ENCODE results near the gene CPNE6.

CPNE6 gene

DNA sequence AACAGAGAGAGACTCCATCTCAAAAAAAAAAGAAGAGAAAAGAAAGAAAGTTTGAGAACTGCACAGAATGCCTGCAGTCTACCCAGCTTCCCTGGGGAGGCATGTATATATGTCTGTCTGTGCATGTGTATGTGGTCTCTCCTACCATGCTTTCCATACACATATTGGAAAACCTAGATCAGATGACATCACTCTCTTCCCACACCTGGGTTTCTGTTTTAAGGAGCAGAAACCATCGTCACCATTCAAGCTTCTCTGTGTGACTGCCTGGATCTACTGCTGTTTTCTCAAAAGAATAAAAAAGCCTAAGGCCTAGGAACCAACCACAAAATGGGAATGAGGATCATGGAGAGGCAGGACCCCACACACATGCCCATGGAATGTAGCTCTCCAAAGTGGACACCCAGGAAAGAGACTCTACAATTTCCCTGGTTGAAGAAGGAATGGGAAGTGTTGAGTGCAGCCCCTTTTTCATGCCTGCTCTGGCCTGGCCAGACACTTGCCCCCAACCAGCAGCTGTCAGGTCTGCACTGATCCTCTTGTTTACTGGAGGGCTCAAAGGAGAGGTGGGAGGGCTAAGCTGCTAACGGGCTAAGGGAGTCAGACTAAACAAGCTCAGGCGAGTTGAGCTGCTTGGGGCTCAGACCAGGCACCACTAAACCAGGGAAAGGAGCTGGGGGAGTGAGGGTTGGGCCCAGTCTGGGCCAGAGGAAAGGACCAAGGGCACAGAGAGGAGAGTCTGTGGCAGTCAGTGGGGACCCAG, 15.0 kb downstream of the CPNE6 start:
- DNase-seq (ENCODE audit: low read depth, low spot score) = no peak

GRCh38 chr14:24087004-24087403, 15.6 kb downstream of the CPNE6 start:
- no peak for DNase-seq (ENCODE audit: low read depth, low spot score)

GRCh38 chr14:24088095-24088494, 16.7 kb downstream of the CPNE6 start:
- no peak for DNase-seq (ENCODE audit: low read depth, low spot score)

- DNase-seq (ENCODE audit: low read depth, low spot score) = no peak
Observed at GRCh38 chr14:24089890-24090289, 18.5 kb downstream of the CPNE6 start.

DNA sequence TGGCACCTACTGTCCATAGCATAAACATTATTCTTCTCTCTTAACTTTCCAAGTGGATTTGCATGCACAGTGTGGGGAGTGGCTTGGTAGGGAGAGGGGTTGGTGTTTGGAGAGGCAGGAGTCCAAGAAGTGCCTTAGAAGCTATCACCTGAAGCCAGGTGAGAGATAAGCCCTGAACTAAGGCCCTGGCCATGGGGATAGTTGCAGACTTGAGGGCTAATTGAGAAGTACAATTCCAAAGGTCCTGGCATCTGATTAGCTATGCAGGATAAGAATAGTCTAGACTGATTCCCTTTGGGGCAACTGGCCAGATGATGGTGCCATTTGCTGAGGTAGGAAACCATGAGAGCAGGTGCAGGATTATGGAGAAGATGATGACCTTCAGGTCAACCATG, 20.7 kb downstream of the CPNE6 start:
- no peak for DNase-seq (ENCODE audit: low read depth, low spot score)

DNA sequence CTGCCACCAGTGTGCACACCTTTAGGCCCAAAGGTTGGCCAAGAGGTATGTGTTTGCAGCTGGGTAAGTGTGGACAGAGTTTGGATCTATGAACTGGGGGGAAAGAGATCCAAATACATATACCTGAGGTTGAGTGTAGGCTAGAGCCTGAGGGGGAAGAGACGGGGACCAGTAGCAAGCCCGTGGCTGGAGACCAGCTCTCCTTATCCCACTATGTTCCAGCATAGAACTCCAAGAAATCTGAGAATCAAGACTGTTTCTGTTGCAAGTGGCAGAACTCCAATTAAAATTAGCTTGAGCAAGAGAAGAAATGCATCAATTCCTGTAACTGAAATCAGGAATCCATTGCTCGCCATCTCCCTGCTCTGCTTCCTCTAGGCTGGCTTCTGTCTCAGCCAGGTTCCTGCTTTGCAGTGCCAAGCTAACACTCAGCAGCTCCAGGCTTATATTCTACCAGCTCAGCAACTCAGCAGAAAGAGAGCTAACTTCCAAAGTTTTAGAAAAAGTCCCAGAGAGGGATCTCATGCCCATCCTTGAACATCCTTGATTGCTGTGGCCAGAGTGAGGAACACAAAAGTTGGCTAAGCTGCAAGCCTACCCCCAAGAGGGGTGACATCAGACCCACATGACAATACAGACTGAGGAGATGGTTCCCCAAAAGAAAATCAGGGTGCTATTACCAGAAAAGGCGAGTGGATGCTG, 21.3 kb downstream of the CPNE6 start:
- DNase-seq (ENCODE audit: low read depth, low spot score) = no peak

DNA sequence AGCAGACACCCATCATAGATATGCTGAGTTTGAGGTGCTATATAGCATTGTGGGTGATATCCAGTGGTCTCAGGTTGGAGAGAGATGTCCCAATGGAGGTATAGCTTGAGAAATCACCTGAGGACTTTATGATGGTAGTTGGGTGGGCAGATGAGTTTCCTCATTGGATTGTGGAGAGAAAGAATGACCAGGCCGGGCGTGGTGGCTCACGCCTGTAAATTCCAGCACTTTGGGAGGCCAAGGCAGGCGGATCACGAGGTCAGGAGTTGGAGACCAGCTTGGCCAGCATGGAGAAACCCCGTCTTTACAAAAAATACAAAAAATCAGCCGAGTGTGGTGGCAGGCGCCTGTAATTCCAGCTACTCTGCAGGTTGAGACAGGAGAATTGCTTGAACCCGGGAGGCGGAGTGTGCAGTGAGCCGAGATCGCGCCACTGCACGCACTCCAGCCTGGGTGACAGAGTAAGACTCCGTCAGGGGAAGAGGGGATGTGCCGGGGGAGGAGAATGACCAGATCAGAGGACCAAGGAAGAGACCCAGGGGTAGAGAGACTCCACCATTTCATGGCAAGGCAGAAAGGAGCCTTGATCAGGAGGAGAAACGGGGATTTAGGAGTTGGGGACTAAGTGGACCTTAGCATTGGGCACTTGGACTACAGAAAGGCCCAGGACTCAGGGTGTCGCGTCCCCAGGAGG, 22.0 kb downstream of the CPNE6 start:
- no peak for DNase-seq (ENCODE audit: low read depth, low spot score)

DNA sequence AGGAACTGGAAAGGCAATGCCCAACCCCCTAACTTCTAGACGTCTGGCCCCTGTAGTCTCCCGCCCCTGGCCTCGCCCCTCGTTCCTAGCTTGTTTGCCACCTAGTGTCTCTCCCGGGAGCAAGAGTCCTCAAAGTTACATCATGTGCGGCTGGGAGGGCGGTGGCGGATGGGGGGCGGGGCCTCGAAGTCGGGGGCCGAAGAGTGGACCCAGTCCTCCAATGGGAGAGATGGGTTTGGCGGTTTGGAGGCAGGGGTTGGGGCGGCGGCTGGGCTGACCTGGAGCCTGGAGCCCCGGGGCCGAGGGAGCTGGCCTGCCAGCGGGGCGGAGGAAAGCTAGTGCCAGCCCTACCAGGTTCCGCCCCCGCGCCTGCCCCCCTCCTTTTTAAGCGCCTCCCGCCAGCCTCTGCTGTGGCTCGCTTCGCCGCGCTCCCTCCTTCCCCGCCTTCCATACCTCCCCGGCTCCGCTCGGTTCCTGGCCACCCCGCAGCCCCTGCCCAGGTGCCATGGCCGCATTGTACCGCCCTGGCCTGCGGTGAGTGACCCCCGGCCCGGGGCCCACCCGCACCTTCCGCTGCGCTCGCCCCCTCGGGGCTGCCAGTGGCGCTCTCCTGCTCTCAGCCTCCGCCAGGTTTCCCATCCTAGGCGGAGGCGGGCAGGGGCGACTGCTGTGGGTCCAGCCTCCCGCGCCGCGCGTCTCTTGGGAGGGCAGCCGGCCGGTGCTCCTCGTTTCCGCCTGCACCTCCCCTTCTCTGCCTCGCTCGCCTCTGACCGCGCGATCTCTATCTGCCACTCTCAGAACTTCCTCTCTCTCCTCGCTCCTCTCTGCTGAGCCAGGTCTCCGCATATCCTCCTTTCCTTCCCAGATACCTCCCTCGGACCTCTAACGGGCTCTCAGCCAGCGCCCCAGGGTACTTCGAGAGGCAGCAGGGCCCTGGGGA, 22.8 kb downstream of the CPNE6 start, which contains the start of gene PCK2:
PCK2 (plus strand) TSS at position 411 of the 940 bp plus-strand sequence; CDS start at position 506, 95 bp downstream.
- DNase-seq (ENCODE audit: low read depth, low spot score) = peak; percentile 94

GRCh38 chr14:24094841-24095270, 23.5 kb downstream of the CPNE6 start:
- peak; percentile 61 for DNase-seq (ENCODE audit: low read depth, low spot score)

DNA sequence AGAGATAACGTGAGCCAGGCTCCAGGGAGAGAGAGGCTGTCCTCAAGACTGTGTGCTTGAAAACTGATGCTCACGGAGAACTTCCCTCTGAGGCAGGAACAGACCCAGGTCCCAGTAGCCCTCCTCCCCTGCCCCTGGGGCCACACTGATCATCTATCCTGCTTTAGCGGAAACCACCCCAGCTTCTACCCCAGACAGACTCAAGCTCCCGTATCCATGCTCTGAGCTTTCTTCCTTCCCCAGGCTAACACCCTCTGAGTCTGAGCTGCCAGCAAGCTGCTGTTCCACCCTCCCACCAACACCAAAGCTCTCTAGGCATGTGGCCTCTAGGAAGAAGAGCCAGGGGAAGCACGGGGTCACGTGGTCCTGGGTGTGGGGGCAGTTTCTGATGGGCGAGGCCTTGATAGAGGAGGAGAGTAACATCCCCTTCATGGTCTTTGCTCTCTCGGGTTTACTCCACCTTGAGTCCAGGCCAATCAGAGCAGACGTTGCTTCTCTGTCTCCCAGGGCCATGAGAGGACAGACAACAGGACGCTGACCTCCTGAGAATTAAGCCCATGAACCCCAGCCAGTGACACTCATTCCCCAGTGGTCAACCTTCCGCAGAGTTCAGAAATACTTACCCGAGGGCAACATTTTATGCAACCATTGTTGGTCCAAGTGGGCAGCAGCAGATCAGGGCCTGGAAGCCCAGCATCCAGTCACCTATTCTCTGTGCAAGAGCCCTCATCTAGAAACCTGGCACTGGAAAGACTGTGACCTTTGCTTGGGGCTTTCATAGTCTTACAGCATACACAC, 24.1 kb downstream of the CPNE6 start:
- peak; percentile 70 for DNase-seq (ENCODE audit: low read depth, low spot score)

- DNase-seq (ENCODE audit: low read depth, low spot score) = no peak
Observed at GRCh38 chr14:24096545-24097181, 25.3 kb downstream of the CPNE6 start.

GRCh38 chr14:24098229-24098926, 27.0 kb downstream of the CPNE6 start:
- no peak for DNase-seq (ENCODE audit: low read depth, low spot score)

DNA sequence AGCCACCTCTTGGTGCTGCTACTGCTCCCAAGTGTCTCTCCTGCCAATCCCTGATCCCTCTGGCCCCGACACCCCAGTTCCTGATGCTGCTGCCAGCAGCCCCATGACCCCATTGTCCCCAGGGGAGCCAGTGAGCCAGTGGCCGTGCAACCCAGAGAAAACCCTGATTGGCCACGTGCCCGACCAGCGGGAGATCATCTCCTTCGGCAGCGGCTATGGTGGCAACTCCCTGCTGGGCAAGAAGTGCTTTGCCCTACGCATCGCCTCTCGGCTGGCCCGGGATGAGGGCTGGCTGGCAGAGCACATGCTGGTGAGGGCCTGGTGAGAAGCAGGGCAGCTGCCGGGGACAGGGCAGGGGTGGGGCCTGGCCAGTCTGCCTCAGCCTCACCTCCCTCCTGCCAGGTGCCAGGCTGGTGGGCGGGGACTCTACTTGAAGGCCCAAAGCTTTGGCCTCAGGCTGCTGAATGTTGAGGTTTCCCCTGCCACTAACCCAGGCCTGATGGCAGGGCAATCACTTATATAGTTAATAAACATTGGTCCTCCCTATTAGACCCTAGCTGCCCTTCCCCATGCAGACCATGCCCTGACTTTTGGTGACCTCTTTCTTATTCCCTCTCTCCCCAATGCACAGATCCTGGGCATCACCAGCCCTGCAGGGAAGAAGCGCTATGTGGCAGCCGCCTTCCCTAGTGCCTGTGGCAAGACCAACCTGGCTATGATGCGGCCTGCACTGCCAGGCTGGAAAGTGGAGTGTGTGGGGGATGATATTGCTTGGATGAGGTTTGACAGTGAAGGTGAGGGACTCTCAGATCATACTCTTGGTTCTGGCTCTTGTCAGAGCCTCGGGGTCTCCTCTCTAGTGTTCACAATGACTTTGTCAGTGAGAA, 27.8 kb downstream of the CPNE6 start:
- DNase-seq (ENCODE audit: low read depth, low spot score) = no peak

- DNase-seq (ENCODE audit: low read depth, low spot score) = no peak
Observed at GRCh38 chr14:24100197-24100981, 29.0 kb downstream of the CPNE6 start.

DNA sequence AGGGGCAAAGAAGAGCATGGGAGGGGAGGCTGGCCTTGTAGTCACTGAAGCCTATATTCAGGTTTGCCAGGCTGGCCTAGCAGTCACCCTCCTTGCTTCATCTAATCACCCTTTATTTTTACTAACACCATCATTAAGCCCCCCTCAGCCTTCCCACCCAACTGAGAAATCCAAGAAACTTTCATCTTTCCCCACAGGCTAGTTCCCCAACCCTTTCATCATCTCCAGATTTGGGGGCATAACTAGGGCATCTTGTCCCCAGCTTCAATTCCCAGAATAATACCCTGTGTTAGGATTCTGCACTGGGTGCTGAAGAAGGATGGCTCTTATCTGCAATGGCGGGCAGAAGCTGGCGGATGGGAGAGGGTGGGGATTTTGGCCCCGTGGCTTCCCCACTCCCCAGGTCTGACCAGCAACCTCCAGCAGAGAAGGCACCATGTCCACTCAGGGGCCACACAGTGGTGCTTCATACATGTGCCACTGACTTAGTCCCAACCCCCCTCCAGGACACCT, 29.7 kb downstream of the CPNE6 start:
- DNase-seq (ENCODE audit: low read depth, low spot score) = no peak

DNA sequence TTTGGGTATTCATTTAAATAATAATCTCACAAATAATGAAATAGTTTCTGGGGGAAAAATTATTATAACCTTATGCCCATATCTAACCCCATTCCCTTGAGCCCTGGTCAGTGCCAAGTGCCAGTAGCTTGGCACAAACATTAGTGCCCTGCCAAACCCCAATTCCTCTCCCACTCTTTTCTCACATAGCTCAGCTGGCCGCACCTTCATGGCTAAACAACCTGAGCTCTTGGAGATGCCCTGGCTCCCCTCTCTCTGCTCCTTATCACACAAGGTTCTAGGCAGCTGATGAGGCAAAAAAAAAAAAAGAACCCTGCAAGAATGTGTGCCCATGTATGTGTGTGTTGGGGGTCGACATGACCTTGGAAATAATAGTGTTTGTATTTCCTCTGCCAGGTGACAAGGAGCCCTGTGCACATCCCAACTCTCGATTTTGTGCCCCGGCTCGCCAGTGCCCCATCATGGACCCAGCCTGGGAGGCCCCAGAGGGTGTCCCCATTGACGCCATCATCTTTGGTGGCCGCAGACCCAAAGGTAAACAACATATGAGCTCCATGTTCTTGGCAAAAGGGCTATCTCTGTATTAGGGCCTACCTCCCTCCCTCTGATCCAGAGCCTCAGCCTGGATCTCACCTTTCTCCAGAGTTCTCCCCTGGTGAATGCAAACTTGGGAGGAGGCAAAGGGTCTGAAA, 31.1 kb downstream of the CPNE6 start:
- no peak for DNase-seq (ENCODE audit: low read depth, low spot score)

DNA sequence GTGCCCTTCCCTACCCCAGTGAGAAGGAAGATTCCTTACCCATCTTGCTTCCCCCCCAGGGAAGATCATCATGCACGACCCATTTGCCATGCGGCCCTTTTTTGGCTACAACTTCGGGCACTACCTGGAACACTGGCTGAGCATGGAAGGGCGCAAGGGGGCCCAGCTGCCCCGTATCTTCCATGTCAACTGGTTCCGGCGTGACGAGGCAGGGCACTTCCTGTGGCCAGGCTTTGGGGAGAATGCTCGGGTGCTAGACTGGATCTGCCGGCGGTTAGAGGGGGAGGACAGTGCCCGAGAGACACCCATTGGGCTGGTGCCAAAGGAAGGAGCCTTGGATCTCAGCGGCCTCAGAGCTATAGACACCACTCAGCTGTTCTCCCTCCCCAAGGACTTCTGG, 32.1 kb downstream of the CPNE6 start:
- no peak for DNase-seq (ENCODE audit: low read depth, low spot score)

All from ELF-1 (cell line).